Liver (tissue), 9 donors: ENCODE results near the gene OR10T2. TPM values are rescaled to one million over a fixed set of nuclear protein-coding genes. Genes with fewer than 3 reads are reported as not detected.
"Not testable (repeated sequence)": the region's sequence is repeated elsewhere in the genome, so short reads cannot be mapped to it uniquely, and the experiment has no call there.

Source experiments
- DNase-seq: peaks from one replicate; pipeline ENCODE4 v3.0.0-alpha.2; 2017; ENCODE audit warnings: low spot score
- H3K27ac ChIP-seq, 2 donors: one replicate each; pipeline ENCODE4 v1.7.0; 2013; ENCODE audit warnings: inconsistent platforms in 2 of 2, low read length in 2 of 2, control low read depth in 1 of 2, low read depth in 1 of 2, mild to moderate bottlenecking in 1 of 2
- H3K27me3 ChIP-seq, 4 donors: one replicate each; pipeline versions ENCODE4 v1.6.1 to v1.7.0; 2013; ENCODE audit warnings: low read length in 3 of 4, inconsistent platforms in 1 of 4, mild to moderate bottlenecking in 1 of 4, moderate library complexity in 1 of 4; ENCODE audit not compliant: control insufficient read depth in 4 of 4, insufficient read depth in 4 of 4
- H3K36me3 ChIP-seq, 4 donors: one replicate each; pipeline versions ENCODE4 v1.6.1 to v1.7.0; 2013; ENCODE audit warnings: low read length in 3 of 4, mild to moderate bottlenecking in 3 of 4, low read depth in 1 of 4, moderate library complexity in 1 of 4; ENCODE audit not compliant: control insufficient read depth in 4 of 4, insufficient read depth in 3 of 4
- H3K4me1 ChIP-seq, 4 donors: one replicate each; pipeline versions ENCODE4 v1.6.1 to v1.7.0; 2013; ENCODE audit warnings: low read length in 3 of 4, mild to moderate bottlenecking in 3 of 4, moderate library complexity in 1 of 4; ENCODE audit not compliant: control insufficient read depth in 4 of 4, insufficient read depth in 4 of 4
- H3K4me3 ChIP-seq, 3 donors: one replicate each; pipeline versions ENCODE4 v1.6.1 to v1.7.0; 2013; ENCODE audit warnings: low read length in 3 of 3, control low read depth in 1 of 3, low read depth in 1 of 3, mild to moderate bottlenecking in 1 of 3
- H3K9ac ChIP-seq, 2 donors: one replicate each; pipeline ENCODE4 v1.7.0; 2013; ENCODE audit warnings: low read length in 2 of 2, mild to moderate bottlenecking in 2 of 2, moderate library complexity in 2 of 2, control low read depth in 1 of 2, low read depth in 1 of 2
- H3K9me3 ChIP-seq, 4 donors: one replicate each; pipeline versions ENCODE4 v1.6.1 to v1.7.0; 2013; ENCODE audit warnings: low read length in 3 of 4; ENCODE audit not compliant: control insufficient read depth in 4 of 4
- ATF3 ChIP-seq: IDR thresholded peaks from 2 replicates; pipeline ENCODE4 v1.6.1; 2016; ENCODE audit warnings: antibody characterized with exemption
- EGR1 ChIP-seq, 2 donors: IDR thresholded peaks; 2 replicates each; pipeline ENCODE4 v1.6.1; 2016 to 2018; ENCODE audit warnings: antibody characterized with exemption in 2 of 2, low read depth in 2 of 2
- FOXA1 ChIP-seq: IDR thresholded peaks from 2 replicates; pipeline ENCODE4 v1.6.1; 2016; ENCODE audit warnings: antibody characterized with exemption
- FOXA2 ChIP-seq: IDR thresholded peaks from 2 replicates; pipeline ENCODE4 v1.6.1; 2016; ENCODE audit warnings: antibody characterized with exemption
- GABPA ChIP-seq, 2 donors: IDR thresholded peaks in 1 of 2; conservative IDR thresholded peaks in 1 of 2; 2 replicates each; pipeline ENCODE4 v1.6.1; 2016; ENCODE audit warnings: antibody characterized with exemption in 2 of 2, mild to moderate bottlenecking in 1 of 2, moderate library complexity in 1 of 2
- HNF4G ChIP-seq: IDR thresholded peaks from 2 replicates; pipeline ENCODE4 v1.6.1; 2016; ENCODE audit warnings: antibody characterized with exemption
- JUND ChIP-seq, 2 donors: IDR thresholded peaks; 2 replicates each; pipeline ENCODE4 v1.6.1; 2016; ENCODE audit warnings: antibody characterized with exemption in 2 of 2
- NR2F2 ChIP-seq: IDR thresholded peaks from 2 replicates; pipeline ENCODE4 v1.6.1; 2016; ENCODE audit warnings: antibody characterized with exemption
- RAD21 ChIP-seq, 2 donors: IDR thresholded peaks; 2 replicates each; pipeline ENCODE4 v1.6.1; 2016; ENCODE audit warnings: antibody characterized with exemption in 2 of 2, mild to moderate bottlenecking in 2 of 2
- REST ChIP-seq: IDR thresholded peaks from 2 replicates; pipeline ENCODE4 v1.6.1; 2016; ENCODE audit warnings: antibody characterized with exemption, mild to moderate bottlenecking
- RXRA ChIP-seq, 2 donors: IDR thresholded peaks; 2 replicates each; pipeline ENCODE4 v1.6.1; 2017 to 2018; ENCODE audit warnings: antibody characterized with exemption in 2 of 2, mild to moderate bottlenecking in 1 of 2
- SP1 ChIP-seq: IDR thresholded peaks from 2 replicates; pipeline ENCODE4 v1.6.1; 2018; ENCODE audit warnings: antibody characterized with exemption, mild to moderate bottlenecking
- TAF1 ChIP-seq: conservative IDR thresholded peaks from 2 replicates; pipeline ENCODE4 v1.6.1; 2016; ENCODE audit warnings: antibody characterized with exemption, mild to moderate bottlenecking
- ZBTB33 ChIP-seq: IDR thresholded peaks from 2 replicates; pipeline ENCODE4 v1.6.1; 2016; ENCODE audit warnings: antibody characterized with exemption
- WGBS: extraction: QIAGEN DNeasy Blood & Tissue Kit; methylation state at CpG from one replicate; pipeline ENCODE4 v1.1.7; 2013; 5-methylcytosine and 5-hydroxymethylcytosine counted together
- polyA plus RNA-seq, 2 donors: library from polyadenylated mRNA; stranded (reverse) in 1 of 2; unstranded in 1 of 2; fragments of 200-250 nt in 1 of 2; fragments of >200 nt in 1 of 2; fragmentation: Nextera tagmentation in 1 of 2; extraction: Ambion mirVana in 1 of 2; gene quantifications; one replicate each; pipeline versions ENCODE4 v1.2.1 to v1.2.3, GENCODE V29; 2013 to 2015
- total RNA-seq, 2 donors: library from RNA; depleted of rRNA; stranded (reverse); fragments of >200 nt; gene quantifications; one replicate each; pipeline ENCODE4 v1.2.3, GENCODE V29; 2014
- donor health status: healthy.
- donor health status: healthy.
- donor health status: healthy.
- donor health status: healthy.
- donor health status: healthy.

OR10T2 gene
- total and polyA plus RNA-seq, 4 donors: not detected

DNA sequence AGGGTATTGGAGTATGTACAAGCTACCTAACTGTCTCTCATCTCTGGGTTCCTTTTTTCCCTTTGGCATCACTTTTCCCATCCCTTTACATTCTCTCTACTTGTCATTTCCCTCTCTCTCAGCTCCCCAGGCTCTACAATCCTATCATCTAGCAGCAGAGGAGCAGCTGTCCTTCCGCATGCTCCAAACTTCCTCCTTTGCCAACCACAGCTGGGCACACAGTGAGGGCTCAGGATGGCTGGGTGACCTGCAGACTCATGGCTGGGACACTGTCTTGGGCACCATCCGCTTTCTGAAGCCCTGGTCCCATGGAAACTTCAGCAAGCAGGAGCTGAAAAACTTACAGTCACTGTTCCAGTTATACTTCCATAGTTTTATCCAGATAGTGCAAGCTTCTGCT lies 45.0 kb downstream of the OR10T2 start:
- H3K4me3 ChIP-seq: no peak overlapping the region
- no peaks in the 10 kb centered on the region for H3K9me3 ChIP-seq
- H3K9ac ChIP-seq: no peak overlapping the region
- H3K27ac ChIP-seq: no peak overlapping the region
- no peaks in the 10 kb centered on the region for H3K36me3 ChIP-seq
- WGBS: 52% methylated on average over 2 of the region's 2 CpGs
- peaks cover 0 to 2% (median 0%) of the 10 kb centered on the region in 4 donors for H3K27me3 ChIP-seq
- H3K4me1 ChIP-seq: no peaks in the 10 kb centered on the region
- DNase-seq: no peak
- TF ChIP-seq REST (no peak), JUND (IDR thresholded peaks at IDR 0.05) (no peak), EGR1 (IDR thresholded peaks at IDR 0.05; ENCODE audit: low read depth in 2 of 2) (no peak), GABPA (IDR thresholded peaks at IDR 0.05 in 1 of 2, conservative IDR thresholded peaks at IDR 0.05 in 1 of 2) (no peak), FOXA1 (no peak), NR2F2 (no peak), FOXA2 (no peak), HNF4G (no peak)

DNA sequence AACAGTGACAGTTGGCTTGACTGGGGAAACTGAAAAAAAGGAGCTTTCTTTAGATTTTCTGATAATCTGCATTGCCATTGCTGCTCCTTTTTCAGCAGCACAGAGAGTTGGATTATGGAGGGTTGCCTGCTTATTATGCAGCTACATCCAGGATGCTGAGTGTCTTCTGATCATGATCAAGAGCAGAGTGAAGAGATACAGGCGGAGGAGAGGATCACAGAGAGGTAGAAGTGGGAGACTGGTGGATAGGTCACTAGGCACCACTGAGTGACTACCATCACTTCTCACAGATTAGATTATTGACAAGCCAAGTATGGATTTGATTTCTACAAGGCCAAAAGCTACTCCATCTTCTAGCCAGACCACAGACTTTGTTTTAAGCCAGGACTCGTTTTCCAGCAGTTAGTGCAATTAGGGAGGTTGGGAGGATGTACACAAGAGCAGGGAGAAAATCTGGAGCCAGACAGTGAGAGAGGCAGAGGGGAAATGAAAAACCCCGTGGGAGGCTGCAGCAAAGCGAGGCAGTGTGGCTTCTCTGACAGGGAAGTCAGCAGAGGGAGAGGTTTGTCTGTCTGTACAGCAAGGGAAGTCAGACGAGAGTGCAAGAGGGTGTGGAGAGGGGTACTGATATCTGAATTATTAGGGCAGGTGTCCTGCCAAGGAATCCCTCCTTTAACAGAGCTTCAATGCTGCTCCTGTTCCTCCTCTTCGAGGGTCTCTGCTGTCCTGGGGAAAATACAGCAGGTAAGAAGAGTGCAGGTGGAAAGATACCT lies 45.8 kb downstream of the OR10T2 start, which contains the start of gene CD1E:
TSS of gene CD1E (plus strand) at position 592 of the 773 bp plus-strand sequence. CDS start at position 687, 95 bp downstream.
- TF ChIP-seq GABPA (IDR thresholded peaks at IDR 0.05 in 1 of 2, conservative IDR thresholded peaks at IDR 0.05 in 1 of 2) (no peak), HNF4G (no peak), RXRA (IDR thresholded peaks at IDR 0.05) (no peak), EGR1 (IDR thresholded peaks at IDR 0.05; ENCODE audit: low read depth in 2 of 2) (no peak), SP1 (no peak), ATF3 (no peak), TAF1 (no peak), RAD21 (IDR thresholded peaks at IDR 0.05) (no peak), ZBTB33 (no peak)
- 35% methylated on average over 6 of the region's 6 CpGs for WGBS

GRCh38 chr1:158348946-158349345 lies 50.3 kb downstream of the OR10T2 start:
- not testable (repeated sequence) for H3K27me3 ChIP-seq, H3K4me3 ChIP-seq, H3K27ac ChIP-seq, H3K9me3 ChIP-seq, DNase-seq, H3K9ac ChIP-seq, H3K36me3 ChIP-seq, H3K4me1 ChIP-seq
- 92% methylated on average over 24 of the region's 24 CpGs for WGBS

More for the DNA sequence above, 45.8 kb downstream of the OR10T2 start, which contains the start of gene CD1E:
- H3K9ac ChIP-seq: no peak within 1 kb of the TSS
- DNase-seq: no peak
- H3K9me3 ChIP-seq: no peaks in the 10 kb centered on the region
- no peak within 1 kb of the TSS for H3K27ac ChIP-seq
- H3K4me1 ChIP-seq: no peaks in the 10 kb centered on the region
- H3K27me3 ChIP-seq: peaks cover 0 to 2% (median 0%) of the 10 kb centered on the region in 4 donors
- no peak within 1 kb of the TSS for H3K4me3 ChIP-seq
- no peaks in the 10 kb centered on the region for H3K36me3 ChIP-seq
